Progenitor cell of endocrine pancreas (in vitro differentiated cells): ENCODE measurements around the gene HOXD12. TPM values are rescaled to one million over a fixed set of nuclear protein-coding genes. Genes with fewer than 3 reads are reported as not detected.

Experiments used
- DNase-seq: peaks from one replicate; pipeline ENCODE4 v3.0.0; 2021; ENCODE audit warnings: low spot score; ENCODE audit not compliant: unreplicated experiment
- H3K27ac Mint-ChIP-seq: 2 replicates; pipeline ENCODE4 v1.8.0; 2021; ENCODE audit warnings: mild to moderate bottlenecking, moderate library complexity, mixed read lengths
- H3K27me3 Mint-ChIP-seq: 2 replicates; pipeline ENCODE4 v1.8.0; 2021; ENCODE audit warnings: mixed read lengths
- H3K36me3 Mint-ChIP-seq: 2 replicates; pipeline ENCODE4 v1.8.0; 2022; ENCODE audit warnings: mixed read lengths; ENCODE audit not compliant: insufficient read depth
- H3K4me1 Mint-ChIP-seq: 2 replicates; pipeline ENCODE4 v1.8.0; 2021; ENCODE audit warnings: low read depth, mixed read lengths
- H3K4me3 Mint-ChIP-seq: 2 replicates; pipeline ENCODE4 v1.8.0; 2021; ENCODE audit warnings: low read depth, mild to moderate bottlenecking, moderate library complexity, mixed read lengths
- H3K9me3 Mint-ChIP-seq: 2 replicates; pipeline ENCODE4 v1.8.0; 2021; ENCODE audit warnings: low read depth, mixed read lengths
- CTCF ChIP-seq: fragments of 200-600 bp; sonication (generic); IDR thresholded peaks from one replicate; pipeline ENCODE4 v1.5.0; 2021; ENCODE audit warnings: antibody characterized with exemption, mild to moderate bottlenecking; ENCODE audit not compliant: unreplicated experiment
- total RNA-seq: library from RNA; stranded (reverse); gene quantifications from 2 replicates; pipeline ENCODE4 v1.2.1, GENCODE V29; 2021

HOXD12 gene
- total RNA-seq, 1 donor from 2014 or later: not detected

GRCh38 chr2:176148751-176149421 lies 49.3 kb downstream of the HOXD12 start:
- H3K27me3 Mint-ChIP-seq: peaks cover 97% of the 10 kb centered on the region
- no peak overlapping the region for H3K4me3 Mint-ChIP-seq
- no peaks in the 10 kb centered on the region for H3K36me3 Mint-ChIP-seq
- H3K9me3 Mint-ChIP-seq: no peaks in the 10 kb centered on the region
- H3K4me1 Mint-ChIP-seq: no peaks in the 10 kb centered on the region
- no peak for DNase-seq
- no peak overlapping the region for H3K27ac Mint-ChIP-seq
- no peak for TF ChIP-seq CTCF

GRCh38 chr2:176149481-176149938 lies 49.9 kb downstream of the HOXD12 start:
- no peak for TF ChIP-seq CTCF
- Mint-ChIP-seq H3K4me3 (no peak overlapping the region), H3K9me3 (no peaks in the 10 kb centered on the region), H3K27me3 (peaks cover 97% of the 10 kb centered on the region), H3K27ac (no peak overlapping the region), H3K4me1 (no peaks in the 10 kb centered on the region), H3K36me3 (no peaks in the 10 kb centered on the region)
- no peak for DNase-seq

GRCh38 chr2:176149939-176150583 lies 50.5 kb downstream of the HOXD12 start:
- H3K4me3 Mint-ChIP-seq: no peak overlapping the region
- no peak for DNase-seq
- peaks cover 97% of the 10 kb centered on the region for H3K27me3 Mint-ChIP-seq
- H3K4me1 Mint-ChIP-seq: no peaks in the 10 kb centered on the region
- H3K27ac Mint-ChIP-seq: no peak overlapping the region
- no peaks in the 10 kb centered on the region for H3K36me3 Mint-ChIP-seq
- no peak for TF ChIP-seq CTCF
- H3K9me3 Mint-ChIP-seq: no peaks in the 10 kb centered on the region

DNA sequence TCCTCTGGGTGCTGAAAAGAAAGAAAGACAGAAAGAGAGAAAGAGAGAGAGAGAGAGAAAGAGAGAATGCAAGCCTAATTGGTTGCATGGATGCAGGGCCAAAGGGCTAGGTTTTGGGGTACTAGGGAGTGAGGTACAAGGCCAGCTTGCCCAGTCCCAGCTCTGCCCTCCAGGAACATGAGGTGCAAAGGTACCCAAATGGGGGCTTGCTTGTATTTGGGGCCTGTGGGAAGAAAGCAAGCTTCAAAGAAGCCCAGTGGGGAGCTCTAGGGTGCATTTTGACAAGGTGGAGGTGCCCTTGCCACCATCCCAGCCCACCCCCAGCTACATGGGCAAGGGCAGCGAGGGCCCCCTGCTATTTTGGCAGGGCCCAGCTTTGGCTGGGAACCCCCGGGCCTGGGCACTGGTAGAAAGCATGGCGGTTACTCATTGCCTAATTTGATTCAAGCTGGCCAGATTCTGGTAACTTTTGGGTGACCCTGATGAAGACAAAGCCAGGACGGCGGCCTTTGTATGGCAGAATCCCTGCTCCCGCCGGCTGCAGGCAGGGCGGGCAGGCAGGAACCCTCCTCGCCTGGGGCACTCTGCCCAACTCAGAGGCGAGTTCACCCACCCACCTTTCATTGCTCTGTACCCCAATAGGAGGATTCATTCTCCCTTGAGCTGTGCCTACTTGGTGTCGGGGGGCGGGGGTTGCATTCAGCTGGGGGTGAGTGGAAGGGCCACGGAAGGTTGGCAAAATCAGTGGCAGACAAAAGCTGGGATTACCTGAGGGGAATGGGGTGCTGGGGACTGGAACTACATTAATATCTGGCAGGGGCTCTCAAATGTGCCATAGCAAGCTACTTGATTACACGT lies 51.2 kb downstream of the HOXD12 start:
- H3K4me1 Mint-ChIP-seq: no peaks in the 10 kb centered on the region
- no peak overlapping the region for H3K4me3 Mint-ChIP-seq
- no peaks in the 10 kb centered on the region for H3K9me3 Mint-ChIP-seq
- TF ChIP-seq CTCF: no peak
- DNase-seq: no peak
- H3K36me3 Mint-ChIP-seq: no peaks in the 10 kb centered on the region
- H3K27ac Mint-ChIP-seq: no peak overlapping the region
- H3K27me3 Mint-ChIP-seq: peaks cover 97% of the 10 kb centered on the region
